Measurements from ENCODE around the gene HELB. TPM values are rescaled to one million over a fixed set of nuclear protein-coding genes. Genes with fewer than 3 reads are reported as not detected.

The HELB gene
- total and polyA plus RNA-seq, 2 of the 4 experiments (the other 2 are of a cell fraction): 0.72 to 2.9 TPM

- POLR2A ChIA-PET (ENCODE audit: unreplicated experiment): no interaction called here
- DNase-seq (no peak), ATAC-seq (ENCODE audit: low read depth) (no peak)
- Histone ChIP-seq H3K14ac (replicated peaks; ENCODE audit: low read depth, low read length) (no peak overlapping the region), H2BK15ac (ENCODE audit: low read depth, low read length) (no peak overlapping the region), H3K27ac (ENCODE audit: insufficient read depth, low read length) (no peak overlapping the region), H2BK20ac (ENCODE audit: low read depth, low read length) (no peak overlapping the region), H3K9me3 (ENCODE audit: control insufficient read depth, insufficient read depth, low read length) (peaks cover 4% of the 10 kb centered on the region; the same call in 1 of the 2 replicates), H2AK5ac (ENCODE audit: low read depth, low read length) (no peak overlapping the region), H3K4me3 (ENCODE audit: insufficient read depth, low read depth, low read length) (no peak overlapping the region), H4K20me1 (ENCODE audit: insufficient read depth, low read length) (no peaks in the 10 kb centered on the region), H3K23ac (ENCODE audit: low read depth, low read length) (no peak overlapping the region), H3K79me1 (ENCODE audit: low read depth in 1 of 2, low read length in 2 of 2) (no peaks in the 10 kb centered on the region), H3K36me3 (ENCODE audit: control insufficient read depth, insufficient read depth, low read length) (peaks cover 5% of the 10 kb centered on the region), H2AFZ (replicated peaks; ENCODE audit: low read length, poor library complexity) (no peak overlapping the region), H2BK5ac (ENCODE audit: low read depth, low read length, poor library complexity, severe bottlenecking) (no peak overlapping the region), H2AK9ac (replicated peaks; ENCODE audit: low read depth, low read length, poor library complexity) (no peak overlapping the region), H4K5ac (ENCODE audit: low read depth, low read length) (no peak overlapping the region), H3K9ac (ENCODE audit: low read depth, low read length) (no peak overlapping the region), H3K9me1 (ENCODE audit: insufficient read depth, low read length) (no peaks in the 10 kb centered on the region; the same call in 1 of the 2 replicates), H2BK120ac (ENCODE audit: low read depth, low read length) (no peak overlapping the region), H3K18ac (ENCODE audit: low read depth, low read length) (no peak overlapping the region), H3K27me3 (ENCODE audit: control insufficient read depth, insufficient read depth, low read length) (no peaks in the 10 kb centered on the region), H3K4me2 (ENCODE audit: low read depth, low read length) (no peak overlapping the region), H4K8ac (ENCODE audit: low read depth in 2 of 2, low read length in 2 of 2) (no peak overlapping the region), H4K91ac (ENCODE audit: insufficient read depth, low read depth, low read length) (no peak overlapping the region), H3K56ac (ENCODE audit: extremely low read depth, insufficient read depth, low read length) (no peak overlapping the region), H3K4me1 (ENCODE audit: control insufficient read depth, insufficient read depth, low read length) (no peaks in the 10 kb centered on the region), H3K4ac (ENCODE audit: low read depth, low read length) (no peak overlapping the region)
- no TSS peak for BruUV-seq (replicated peaks)
- CTCF ChIA-PET: no interaction called here
- in situ Hi-C loops (cut with MboI; ENCODE audit: low sequenced_read_pairs): no loop called here
- intact Hi-C loops (cut with micrococcal nuclease): no loop called here
- no peak for TF ChIP-seq RCOR1 (IDR thresholded peaks at IDR 0.05; ENCODE audit: insufficient replicate concordance, low read length)
- TF ChIP-seq RFX5 (IDR thresholded peaks at IDR 0.05; ENCODE audit: low read depth, low read length): no peak
- no peak for TF ChIP-seq POLR2A (IDR thresholded peaks at IDR 0.05; ENCODE audit: low read depth, low read length)
- no peak for TF ChIP-seq CHD1 (IDR thresholded peaks at IDR 0.05; ENCODE audit: low read depth, low read length)
- no peak for TF ChIP-seq FOS (IDR thresholded peaks at IDR 0.05; ENCODE audit: low read depth, low read length)
- TF ChIP-seq USF2 (IDR thresholded peaks at IDR 0.05; ENCODE audit: low read depth, low read length): no peak
- TF ChIP-seq SMC3 (IDR thresholded peaks at IDR 0.05; ENCODE audit: low read depth, low read length): no peak
- dilution Hi-C loops (cut with HindIII; ENCODE audit: low sequenced_read_pairs, unreplicated experiment): no loop called here
- WGBS, 2 experiments (ENCODE audit: extremely low coverage in 2 of 2, insufficient read length in 1 of 2): no CpG with 5 or more reads among the region's 3 CpGs
Observed at GRCh38 chr12:66345212-66345611, 42.9 kb downstream of the HELB start.
